H9 (cell line): Measurements from ENCODE around the gene INO80. TPM values are rescaled to one million over a fixed set of nuclear protein-coding genes. Genes with fewer than 3 reads are reported as not detected.

Source experiments
- DNase-seq: peaks from one replicate; pipeline ENCODE4 v3.0.0-alpha.2; 2017
- H2AFZ ChIP-seq: one replicate; pipeline ENCODE4 v1.6.1; 2013; ENCODE audit warnings: mild to moderate bottlenecking, low read length, control low read depth, moderate library complexity
- H2AK5ac ChIP-seq: 2 replicates; pipeline ENCODE4 v1.6.1; 2013; ENCODE audit warnings: low read length, control low read depth, mixed read lengths; ENCODE audit not compliant: insufficient read length
- H2BK120ac ChIP-seq: one replicate; pipeline ENCODE4 v1.6.1; 2013; ENCODE audit warnings: low read depth, mild to moderate bottlenecking, low read length, control low read depth, inconsistent platforms; ENCODE audit not compliant: poor library complexity, severe bottlenecking
- H2BK12ac ChIP-seq: 2 replicates; pipeline ENCODE4 v1.6.1; 2013; ENCODE audit warnings: low read length, control low read depth, mixed read lengths, low read depth; ENCODE audit not compliant: insufficient read length
- H2BK15ac ChIP-seq: 2 replicates; pipeline ENCODE4 v1.6.1; 2013; ENCODE audit warnings: low read depth, low read length, control low read depth
- H2BK20ac ChIP-seq: one replicate; pipeline ENCODE4 v1.6.1; 2013; ENCODE audit warnings: low read depth, mild to moderate bottlenecking, low read length, control low read depth, inconsistent platforms; ENCODE audit not compliant: poor library complexity, severe bottlenecking
- H2BK5ac ChIP-seq: 2 replicates; pipeline ENCODE4 v1.6.1; 2013; ENCODE audit warnings: low read length, control low read depth, mixed read lengths; ENCODE audit not compliant: insufficient read length
- H3K14ac ChIP-seq: 2 replicates; pipeline ENCODE4 v1.6.1; 2013; ENCODE audit warnings: low read length, control low read depth; ENCODE audit not compliant: insufficient read depth
- H3K18ac ChIP-seq: 2 replicates; pipeline ENCODE4 v1.6.1; 2013; ENCODE audit warnings: low read depth, mild to moderate bottlenecking, mixed read lengths, low read length, control low read depth; ENCODE audit not compliant: insufficient read length
- H3K23ac ChIP-seq: 2 replicates; pipeline ENCODE4 v1.6.1; 2013; ENCODE audit warnings: low read length, control low read depth, mixed read lengths, low read depth; ENCODE audit not compliant: insufficient read length
- H3K23me2 ChIP-seq: 2 replicates; pipeline ENCODE4 v1.6.1; 2013; ENCODE audit warnings: low read depth, mild to moderate bottlenecking, mixed read lengths, low read length, control low read depth; ENCODE audit not compliant: insufficient read length, poor library complexity, severe bottlenecking
- H3K27ac ChIP-seq: 2 replicates; pipeline ENCODE4 v1.5.1; 2013; ENCODE audit warnings: low read length, control low read depth, mixed read lengths, low read depth; ENCODE audit not compliant: insufficient read length
- H3K27me3 ChIP-seq: 2 replicates; pipeline ENCODE4 v1.6.1; 2013; ENCODE audit warnings: low read length, control low read depth, inconsistent platforms; ENCODE audit not compliant: insufficient read depth
- H3K4ac ChIP-seq: 2 replicates; pipeline ENCODE4 v1.6.1; 2013; ENCODE audit warnings: low read depth, mild to moderate bottlenecking, control low read depth, inconsistent platforms, low read length, moderate library complexity
- H3K4me1 ChIP-seq: 2 replicates; pipeline ENCODE4 v1.6.1; 2013; ENCODE audit warnings: low read length, control low read depth, inconsistent platforms; ENCODE audit not compliant: insufficient read depth
- H3K4me2 ChIP-seq: 2 replicates; pipeline ENCODE4 v1.6.1; 2013; ENCODE audit warnings: low read length, control low read depth, mixed read lengths; ENCODE audit not compliant: insufficient read length, insufficient read depth
- H3K56ac ChIP-seq: 2 replicates; pipeline ENCODE4 v1.6.1; 2013; ENCODE audit warnings: low read depth, mild to moderate bottlenecking, mixed read lengths, low read length, control low read depth; ENCODE audit not compliant: insufficient read length
- H3K79me1 ChIP-seq: 2 replicates; pipeline ENCODE4 v1.6.1; 2013; ENCODE audit warnings: low read depth, mild to moderate bottlenecking, moderate library complexity, low read length, control low read depth, inconsistent platforms; ENCODE audit not compliant: insufficient read depth, poor library complexity, severe bottlenecking
- H3K79me2 ChIP-seq: 2 replicates; pipeline ENCODE4 v1.6.1; 2013; ENCODE audit warnings: low read length, control low read depth, inconsistent platforms; ENCODE audit not compliant: insufficient read depth
- H3K9ac ChIP-seq: 2 replicates; pipeline ENCODE4 v1.6.1; 2013; ENCODE audit warnings: low read length, control low read depth, mixed read lengths; ENCODE audit not compliant: insufficient read length; ENCODE audit errors: extremely low read depth
- H3K9me3 ChIP-seq: one replicate; pipeline ENCODE4 v1.6.1; 2013; ENCODE audit warnings: low read depth, low read length, inconsistent platforms; ENCODE audit not compliant: control insufficient read depth
- H3T11ph ChIP-seq: one replicate; pipeline ENCODE4 v1.6.1; 2013; ENCODE audit warnings: mild to moderate bottlenecking, low read length, control low read depth, inconsistent platforms
- H4K20me1 ChIP-seq: one replicate; pipeline ENCODE4 v1.6.1; 2013; ENCODE audit not compliant: control insufficient read depth, insufficient read length, insufficient read depth
- H4K5ac ChIP-seq: 2 replicates; pipeline ENCODE4 v1.6.1; 2013; ENCODE audit warnings: low read depth, mild to moderate bottlenecking, mixed read lengths, low read length, control low read depth; ENCODE audit not compliant: insufficient read length
- H4K8ac ChIP-seq: replicated peaks from 2 replicates; pipeline ENCODE4 v1.6.1; 2013; ENCODE audit warnings: low read length, control low read depth, mixed read lengths, low read depth; ENCODE audit not compliant: insufficient read length
- H4K91ac ChIP-seq: 2 replicates; pipeline ENCODE4 v1.6.1; 2013; ENCODE audit warnings: low read depth, mild to moderate bottlenecking, moderate library complexity, mixed read lengths, low read length, control low read depth; ENCODE audit not compliant: insufficient read length
- H3K27ac Mint-ChIP-seq, 3 experiments: 2 replicates in 2 of 3; 3 replicates in 1 of 3; pipeline ENCODE4 v1.8.0; 2020 to 2021; ENCODE audit warnings: mixed read lengths in 3 of 3, mild to moderate bottlenecking in 1 of 3, moderate library complexity in 1 of 3
- H3K27me3 Mint-ChIP-seq: 2 replicates; pipeline ENCODE4 v1.8.0; 2021; ENCODE audit warnings: low read depth, mild to moderate bottlenecking, moderate library complexity, mixed read lengths
- H3K36me3 Mint-ChIP-seq, 3 experiments: 2 replicates in 2 of 3; 3 replicates in 1 of 3; pipeline ENCODE4 v1.8.0; 2020 to 2021; ENCODE audit warnings: low read depth in 3 of 3, mixed read lengths in 3 of 3; ENCODE audit not compliant: insufficient read depth in 1 of 3
- H3K4me1 Mint-ChIP-seq, 2 experiments: 2 replicates each; pipeline ENCODE4 v1.8.0; 2020; ENCODE audit warnings: mixed read lengths in 2 of 2
- H3K4me3 Mint-ChIP-seq, 2 experiments: 2 replicates in 1 of 2; 3 replicates in 1 of 2; pipeline ENCODE4 v1.8.0; 2020 to 2021; ENCODE audit warnings: mild to moderate bottlenecking in 2 of 2, mixed read lengths in 2 of 2, moderate library complexity in 1 of 2
- H3K9me3 Mint-ChIP-seq, 2 experiments: 2 replicates in 1 of 2; 3 replicates in 1 of 2; pipeline ENCODE4 v1.8.0; 2020; ENCODE audit warnings: mild to moderate bottlenecking in 2 of 2, mixed read lengths in 2 of 2, moderate library complexity in 1 of 2
- WGBS: extraction: QIAGEN DNeasy Blood & Tissue Kit; methylation state at CpG from one replicate; pipeline ENCODE4 v1.1.7; 2013; ENCODE audit warnings: missing lambda C conversion rate, low lambda C conversion rate, mixed read lengths; ENCODE audit not compliant: insufficient read length; ENCODE audit errors: extremely low coverage; 5-methylcytosine and 5-hydroxymethylcytosine counted together
- total RNA-seq: library from RNA; stranded (reverse); gene quantifications from 2 replicates; pipeline ENCODE4 v1.2.1, GENCODE V29; 2021
- TF ChIP-seq, protein P1 (sequence below): fragments of 200-600 bp; sonication (generic); conservative IDR thresholded peaks from 3 replicates; pipeline ENCODE4 v1.8.0; 2021; ENCODE audit warnings: antibody characterized with exemption, mild to moderate bottlenecking

The INO80 gene
- total RNA-seq, 1 experiment from 2014 or later: 29.2 TPM

GRCh38 chr15:41022487-41023090 lies 93.5 kb downstream of the INO80 start:
- H4K20me1 ChIP-seq: no peaks in the 10 kb centered on the region
- H3T11ph ChIP-seq: no peak overlapping the region
- no peaks in the 10 kb centered on the region for H3K4me1 Mint-ChIP-seq
- H3K27me3 Mint-ChIP-seq: no peaks in the 10 kb centered on the region
- no peak overlapping the region for H3K23ac ChIP-seq
- H2AFZ ChIP-seq: no peak overlapping the region
- no peak overlapping the region for H4K5ac ChIP-seq
- H3K14ac ChIP-seq: no peak overlapping the region
- no peak overlapping the region for H4K8ac ChIP-seq
- no peaks in the 10 kb centered on the region for H3K4me1 ChIP-seq
- no peaks in the 10 kb centered on the region for H3K23me2 ChIP-seq
- peak overlapping the region in 2 of 3 experiments; percentile 40 to 46; a peak in 1 of 7 replicates for H3K27ac Mint-ChIP-seq
- no peak overlapping the region for H3K9ac ChIP-seq
- H2BK120ac ChIP-seq: no peak overlapping the region
- H3K79me2 ChIP-seq: no peaks in the 10 kb centered on the region
- H3K18ac ChIP-seq: no peak overlapping the region
- WGBS: no CpG with 5 or more reads among the region's 5 CpGs
- H2BK12ac ChIP-seq: no peak overlapping the region
- no peak overlapping the region for H3K56ac ChIP-seq
- no peak overlapping the region for H2BK20ac ChIP-seq
- TF ChIP-seq, protein P1, sequence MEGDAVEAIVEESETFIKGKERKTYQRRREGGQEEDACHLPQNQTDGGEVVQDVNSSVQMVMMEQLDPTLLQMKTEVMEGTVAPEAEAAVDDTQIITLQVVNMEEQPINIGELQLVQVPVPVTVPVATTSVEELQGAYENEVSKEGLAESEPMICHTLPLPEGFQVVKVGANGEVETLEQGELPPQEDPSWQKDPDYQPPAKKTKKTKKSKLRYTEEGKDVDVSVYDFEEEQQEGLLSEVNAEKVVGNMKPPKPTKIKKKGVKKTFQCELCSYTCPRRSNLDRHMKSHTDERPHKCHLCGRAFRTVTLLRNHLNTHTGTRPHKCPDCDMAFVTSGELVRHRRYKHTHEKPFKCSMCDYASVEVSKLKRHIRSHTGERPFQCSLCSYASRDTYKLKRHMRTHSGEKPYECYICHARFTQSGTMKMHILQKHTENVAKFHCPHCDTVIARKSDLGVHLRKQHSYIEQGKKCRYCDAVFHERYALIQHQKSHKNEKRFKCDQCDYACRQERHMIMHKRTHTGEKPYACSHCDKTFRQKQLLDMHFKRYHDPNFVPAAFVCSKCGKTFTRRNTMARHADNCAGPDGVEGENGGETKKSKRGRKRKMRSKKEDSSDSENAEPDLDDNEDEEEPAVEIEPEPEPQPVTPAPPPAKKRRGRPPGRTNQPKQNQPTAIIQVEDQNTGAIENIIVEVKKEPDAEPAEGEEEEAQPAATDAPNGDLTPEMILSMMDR: peak; percentile 83
- no peaks in the 10 kb centered on the region for H3K9me3 ChIP-seq
- H2BK15ac ChIP-seq: no peak overlapping the region
- no peaks in the 10 kb centered on the region for H3K27me3 ChIP-seq
- H3K79me1 ChIP-seq: no peaks in the 10 kb centered on the region
- H2AK5ac ChIP-seq: no peak overlapping the region
- peak; percentile 38 for DNase-seq
- peaks cover 10 to 53% (median 24%) of the 10 kb centered on the region in 3 experiments; a peak in 5 of 7 replicates for H3K36me3 Mint-ChIP-seq
- no peak overlapping the region for H2BK5ac ChIP-seq
- H3K4me2 ChIP-seq: no peak overlapping the region
- H3K4me3 Mint-ChIP-seq: no peak overlapping the region
- no peaks in the 10 kb centered on the region for H3K9me3 Mint-ChIP-seq
- H3K4ac ChIP-seq: no peak overlapping the region
- H4K91ac ChIP-seq: no peak overlapping the region
- H3K27ac ChIP-seq: no peak overlapping the region
